Suprapubic skin (tissue), 4 donors: Measurements from ENCODE around the gene ADAMTS15.

Experiments used
- CTCF ChIP-seq, 2 donors: fragments of 200-600 bp in 1 of 2; fragments of 450-650 bp in 1 of 2; sonication (generic) in 1 of 2; IDR thresholded peaks; one replicate each; pipeline ENCODE4 v1.5.1; 2016 to 2019; ENCODE audit warnings: antibody characterized with exemption in 2 of 2, mild to moderate bottlenecking in 1 of 2, moderate library complexity in 1 of 2
- EP300 ChIP-seq: sonication (generic); formaldehyde crosslinking; IDR thresholded peaks from one replicate; pipeline ENCODE4 v1.6.1; 2017; ENCODE audit warnings: antibody characterized with exemption
- POLR2A ChIP-seq, 2 donors: fragments of 450-650 bp; IDR thresholded peaks; one replicate each; pipeline ENCODE4 v1.6.1; 2017; ENCODE audit warnings: antibody characterized with exemption in 2 of 2, mild to moderate bottlenecking in 2 of 2, moderate library complexity in 2 of 2
- POLR2AphosphoS5 ChIP-seq, 3 donors: sonication (generic); formaldehyde crosslinking; IDR thresholded peaks; one replicate each; pipeline ENCODE4 v1.6.1; 2017; ENCODE audit warnings: antibody characterized with exemption in 3 of 3

GRCh38 chr11:130456286-130456685 is 7.8 kb downstream of the ADAMTS15 start:
- TF ChIP-seq CTCF (IDR thresholded peaks at IDR 0.05): no peak
- TF ChIP-seq POLR2A (IDR thresholded peaks at IDR 0.05): no peak
- TF ChIP-seq POLR2AphosphoS5 (IDR thresholded peaks at IDR 0.05): no peak
- TF ChIP-seq EP300: no peak
